Activated CD4-positive, alpha-beta T cell treated with anti-CD3 and anti-CD28 coated beads for 24 hours (primary cell): ENCODE data around the gene CHIC2.

ENCODE experiments used
- DNase-seq, 2 donors: peaks; one replicate each; pipeline ENCODE4 v3.0.0-alpha.2; 2020; ENCODE audit warnings: low read depth in 2 of 2

CHIC2 gene

DNA sequence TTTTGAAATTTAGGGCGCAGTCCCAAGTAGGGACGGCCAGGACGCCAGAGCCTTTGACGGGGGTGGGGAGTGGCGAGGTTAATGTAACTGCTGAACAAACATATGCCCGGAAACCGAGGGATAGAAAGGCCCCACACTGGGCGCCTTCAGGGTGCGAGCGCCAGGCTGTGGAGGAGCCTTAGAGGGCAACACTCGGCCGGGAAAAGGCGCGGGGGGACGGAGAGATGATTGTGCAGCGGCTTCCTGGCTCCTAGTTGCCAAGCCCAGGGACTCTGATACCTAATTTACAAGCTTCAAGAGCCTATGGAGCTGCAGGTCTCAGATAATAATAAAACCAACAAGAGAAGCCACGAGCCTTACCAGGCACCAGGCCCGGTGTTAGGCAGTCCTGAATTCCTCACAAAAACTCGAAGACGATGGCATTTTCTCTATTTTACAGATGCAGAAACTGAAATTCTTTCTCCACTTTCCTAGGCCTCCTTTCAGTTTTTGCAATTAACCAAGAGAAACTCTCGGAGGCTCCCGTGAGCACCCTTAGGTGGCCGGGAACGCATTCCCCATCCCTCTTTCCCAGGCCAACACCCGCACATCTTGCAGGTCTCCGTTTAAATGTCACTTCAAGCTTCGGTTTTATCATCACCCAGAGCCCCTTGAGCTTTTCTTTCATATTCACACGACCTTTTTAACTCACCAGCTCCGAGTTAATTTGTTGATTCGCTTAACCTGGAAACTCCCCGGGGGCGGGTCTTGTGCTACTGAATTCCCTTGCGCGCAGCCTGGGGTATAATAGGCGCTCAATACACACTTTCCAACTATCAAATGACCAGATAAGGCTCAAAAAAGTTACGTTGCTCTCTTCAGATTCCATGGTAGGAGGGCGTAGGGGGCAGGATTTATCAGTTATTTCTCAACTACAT is 29.2 kb upstream of the CHIC2 start:
- DNase-seq = no peak

GRCh38 chr4:54092405-54093323 is 28.3 kb upstream of the CHIC2 start:
- no peak for DNase-seq

GRCh38 chr4:54091637-54092404 is 27.4 kb upstream of the CHIC2 start:
- peak; percentile 63 to 64 for DNase-seq

DNA sequence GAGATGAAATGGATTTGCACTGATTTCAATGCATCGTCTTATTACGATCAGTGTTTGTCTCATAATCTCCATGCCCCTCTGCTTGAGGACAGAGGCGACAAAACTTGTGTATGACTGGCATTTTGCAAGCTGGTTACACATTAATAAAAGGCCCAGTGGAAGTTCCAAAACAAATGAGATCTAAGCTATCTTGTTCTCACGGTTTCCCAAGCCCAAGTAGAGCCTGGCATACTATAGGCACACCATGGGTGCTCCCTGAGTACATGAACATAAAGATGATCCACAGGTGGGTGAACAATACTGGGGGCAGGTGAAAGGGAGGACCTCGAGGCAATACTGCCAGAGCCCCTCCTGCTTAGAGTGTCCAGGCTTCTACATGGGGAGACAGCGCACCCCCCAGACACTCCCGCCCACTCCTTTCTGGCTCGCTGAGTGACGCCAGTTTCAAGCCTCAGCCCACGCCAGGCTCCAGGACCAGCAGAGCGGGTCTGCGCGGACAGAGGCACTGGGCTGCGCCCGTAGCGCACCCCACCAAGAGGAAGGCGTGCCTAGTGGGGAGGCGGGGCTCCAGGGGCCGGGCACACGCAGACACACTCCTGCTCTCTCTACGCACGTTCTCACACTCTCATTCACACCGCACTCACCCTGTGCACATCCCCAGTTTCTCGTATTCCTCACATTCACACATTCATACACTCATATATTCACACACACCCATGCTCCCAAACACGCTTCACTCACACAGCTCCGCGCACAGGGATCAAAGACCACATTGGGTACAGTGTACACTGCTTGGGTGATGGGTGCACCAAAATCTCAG is 26.6 kb upstream of the CHIC2 start:
- no peak for DNase-seq

GRCh38 chr4:54090404-54090803 is 26.0 kb upstream of the CHIC2 start:
- DNase-seq = no peak

- no peak for DNase-seq
These were observed 25.5 kb upstream of the CHIC2 start for GRCh38 chr4:54089875-54090274.

GRCh38 chr4:54085284-54085683 is 20.9 kb upstream of the CHIC2 start:
- DNase-seq = no peak

GRCh38 chr4:54082168-54082567 is 17.8 kb upstream of the CHIC2 start:
- DNase-seq = no peak

GRCh38 chr4:54077812-54078211 is 13.4 kb upstream of the CHIC2 start:
- no peak for DNase-seq

GRCh38 chr4:54076673-54077072 is 12.3 kb upstream of the CHIC2 start:
- DNase-seq = no peak

DNA sequence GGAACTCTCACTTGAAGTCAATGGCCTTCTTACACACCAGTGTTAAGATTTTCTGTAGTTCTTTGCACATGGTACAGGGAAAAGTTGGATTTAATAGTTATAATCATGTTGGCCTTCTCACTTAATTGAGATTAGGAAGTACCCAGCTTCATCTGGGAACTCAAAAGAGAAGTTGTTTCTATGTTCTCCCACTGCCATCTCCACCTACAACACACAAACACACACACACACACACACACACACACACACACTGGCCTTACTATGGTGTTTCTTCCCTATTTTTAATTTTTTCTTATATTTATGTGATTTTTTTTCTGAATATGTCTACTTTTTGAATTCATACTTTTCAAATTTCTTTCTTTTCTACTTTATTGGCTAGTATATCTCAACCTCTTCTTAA is 10.0 kb upstream of the CHIC2 start:
- no peak for DNase-seq

DNA sequence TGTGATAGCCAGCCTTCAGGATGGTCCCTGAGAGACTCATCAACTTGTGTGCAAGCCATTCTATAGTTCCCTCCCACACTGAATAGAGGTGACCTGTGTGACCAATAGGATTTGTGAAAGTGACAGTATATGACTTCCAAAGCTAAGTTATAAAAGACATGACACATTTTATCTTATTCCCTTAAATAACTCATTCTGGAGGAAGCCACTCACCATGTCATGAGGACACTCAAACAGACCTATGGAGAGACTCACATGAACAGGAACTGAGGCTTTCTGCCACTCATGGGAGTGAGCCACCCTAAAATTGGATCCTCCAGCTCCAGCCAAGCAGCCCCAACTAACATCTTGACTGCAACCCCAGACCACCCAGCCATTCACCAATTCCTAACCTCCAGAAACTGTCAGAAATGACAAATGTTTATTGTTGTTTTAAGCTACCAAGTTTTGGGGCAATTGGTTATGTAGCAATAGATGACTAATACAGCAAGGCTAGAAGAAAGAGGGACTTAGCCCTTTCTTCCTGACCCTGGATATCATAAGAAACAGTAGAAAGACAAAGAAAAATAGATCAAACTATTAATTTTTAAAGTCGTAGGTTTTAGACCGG is 9.0 kb upstream of the CHIC2 start:
- DNase-seq = no peak

GRCh38 chr4:54067166-54067565 is 2.8 kb upstream of the CHIC2 start:
- no peak for DNase-seq

DNA sequence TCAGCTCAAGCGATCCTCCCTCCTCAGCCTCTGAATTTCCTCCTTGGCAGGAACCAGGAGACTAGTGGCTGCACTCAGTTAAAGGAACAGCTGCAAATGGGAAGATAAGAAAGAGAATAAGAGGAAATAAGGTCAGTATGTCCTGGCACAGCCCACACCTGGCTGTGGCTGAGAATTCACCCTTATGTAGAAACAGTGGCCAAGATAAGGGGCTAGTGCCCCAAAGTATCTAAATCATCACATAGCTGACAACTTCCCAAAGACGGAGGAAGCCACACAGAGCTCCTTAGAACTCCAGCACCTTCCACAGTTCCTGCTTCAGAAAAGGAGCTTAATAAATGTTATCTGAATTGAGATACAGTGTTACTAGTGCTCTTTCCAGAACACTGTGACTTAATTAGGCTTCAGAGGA is 2.3 kb upstream of the CHIC2 start:
- no peak for DNase-seq

DNA sequence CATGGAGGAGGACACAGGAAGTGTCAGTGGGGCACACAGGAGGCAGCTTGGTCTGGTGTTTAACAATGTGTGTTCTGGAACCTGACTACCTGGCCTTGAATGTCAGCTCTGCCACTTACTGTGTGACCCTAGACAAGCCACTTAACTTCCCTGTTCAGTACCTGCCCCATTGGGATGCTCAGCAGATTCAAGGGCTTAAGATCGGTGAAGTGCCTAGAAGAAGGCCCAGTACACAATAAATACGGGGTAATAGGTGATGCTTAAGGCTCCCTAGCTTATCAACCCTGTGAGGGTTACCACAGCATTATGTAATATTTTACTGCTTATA is 1.6 kb upstream of the CHIC2 start:
- no peak for DNase-seq

GRCh38 chr4:54065282-54066087 is 1.1 kb upstream of the CHIC2 start:
- DNase-seq = no peak

GRCh38 chr4:54063737-54064316 is 578 bp downstream of the CHIC2 start:
- DNase-seq = peak in 1 of 2 donors; percentile 4

GRCh38 chr4:54063229-54063628 is 1.2 kb downstream of the CHIC2 start:
- no peak for DNase-seq

DNA sequence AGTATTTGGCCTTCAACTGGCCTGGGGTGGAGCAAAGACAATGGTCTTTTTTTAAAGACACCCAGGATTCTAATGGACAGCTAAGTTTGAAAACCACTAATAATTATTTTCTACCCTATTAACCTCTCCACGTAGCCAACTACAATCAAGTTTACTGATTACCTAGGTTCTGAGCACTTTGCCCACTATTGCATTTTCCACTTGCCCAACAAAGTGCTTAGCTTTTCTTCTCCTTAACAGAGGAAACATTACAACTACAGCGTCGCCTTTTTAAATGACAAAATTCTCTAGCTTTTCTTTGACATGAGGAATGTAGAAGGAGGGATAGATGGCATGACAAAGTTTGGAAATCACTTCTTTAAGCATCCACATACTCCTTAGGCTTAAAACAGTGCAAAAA is 2.0 kb downstream of the CHIC2 start:
- no peak for DNase-seq

DNA sequence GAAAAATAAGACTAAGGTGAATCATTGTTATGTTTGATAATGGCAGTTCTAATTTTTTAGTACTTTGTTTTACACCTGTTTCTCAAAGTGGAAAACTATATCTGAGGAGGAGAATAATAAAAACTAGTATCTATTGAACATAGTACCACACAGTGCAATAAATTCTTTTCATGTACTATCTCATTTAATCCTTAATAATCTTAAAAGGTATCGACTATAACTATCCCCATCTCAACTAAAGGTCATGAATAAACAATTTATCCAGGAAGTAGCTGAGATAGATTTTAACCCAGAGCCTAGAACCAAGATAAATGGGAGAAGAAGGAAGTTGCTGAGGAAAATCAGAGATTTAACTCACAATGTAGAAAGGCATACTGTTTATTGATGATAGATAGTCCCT is 2.5 kb downstream of the CHIC2 start:
- DNase-seq = no peak
